Measurements from ENCODE around the gene TDRD12. TPM values are rescaled to one million over a fixed set of nuclear protein-coding genes. Genes with fewer than 3 reads are reported as not detected.
A peak's percentile ranks its signal among the peaks of the same experiment; 100 is the strongest.

Gene TDRD12, protein sequence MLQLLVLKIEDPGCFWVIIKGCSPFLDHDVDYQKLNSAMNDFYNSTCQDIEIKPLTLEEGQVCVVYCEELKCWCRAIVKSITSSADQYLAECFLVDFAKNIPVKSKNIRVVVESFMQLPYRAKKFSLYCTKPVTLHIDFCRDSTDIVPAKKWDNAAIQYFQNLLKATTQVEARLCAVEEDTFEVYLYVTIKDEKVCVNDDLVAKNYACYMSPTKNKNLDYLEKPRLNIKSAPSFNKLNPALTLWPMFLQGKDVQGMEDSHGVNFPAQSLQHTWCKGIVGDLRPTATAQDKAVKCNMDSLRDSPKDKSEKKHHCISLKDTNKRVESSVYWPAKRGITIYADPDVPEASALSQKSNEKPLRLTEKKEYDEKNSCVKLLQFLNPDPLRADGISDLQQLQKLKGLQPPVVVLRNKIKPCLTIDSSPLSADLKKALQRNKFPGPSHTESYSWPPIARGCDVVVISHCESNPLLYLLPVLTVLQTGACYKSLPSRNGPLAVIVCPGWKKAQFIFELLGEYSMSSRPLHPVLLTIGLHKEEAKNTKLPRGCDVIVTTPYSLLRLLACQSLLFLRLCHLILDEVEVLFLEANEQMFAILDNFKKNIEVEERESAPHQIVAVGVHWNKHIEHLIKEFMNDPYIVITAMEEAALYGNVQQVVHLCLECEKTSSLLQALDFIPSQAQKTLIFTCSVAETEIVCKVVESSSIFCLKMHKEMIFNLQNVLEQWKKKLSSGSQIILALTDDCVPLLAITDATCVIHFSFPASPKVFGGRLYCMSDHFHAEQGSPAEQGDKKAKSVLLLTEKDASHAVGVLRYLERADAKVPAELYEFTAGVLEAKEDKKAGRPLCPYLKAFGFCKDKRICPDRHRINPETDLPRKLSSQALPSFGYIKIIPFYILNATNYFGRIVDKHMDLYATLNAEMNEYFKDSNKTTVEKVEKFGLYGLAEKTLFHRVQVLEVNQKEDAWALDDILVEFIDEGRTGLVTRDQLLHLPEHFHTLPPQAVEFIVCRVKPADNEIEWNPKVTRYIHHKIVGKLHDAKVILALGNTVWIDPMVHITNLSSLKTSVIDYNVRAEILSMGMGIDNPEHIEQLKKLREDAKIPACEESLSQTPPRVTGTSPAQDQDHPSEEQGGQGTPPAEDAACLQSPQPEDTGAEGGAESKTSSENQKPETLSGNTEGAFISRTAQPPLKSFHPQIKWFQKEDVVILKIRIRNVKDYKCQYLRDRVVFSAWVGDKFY (N-terminal part only)
- total RNA-seq (under 1 TPM in 3 of 6 donors, not detected in 3; 0.06 to 0.84 (median 0.17) TPM), polyA plus RNA-seq (under 1 TPM; 0.07 to 0.11 TPM)

DNA sequence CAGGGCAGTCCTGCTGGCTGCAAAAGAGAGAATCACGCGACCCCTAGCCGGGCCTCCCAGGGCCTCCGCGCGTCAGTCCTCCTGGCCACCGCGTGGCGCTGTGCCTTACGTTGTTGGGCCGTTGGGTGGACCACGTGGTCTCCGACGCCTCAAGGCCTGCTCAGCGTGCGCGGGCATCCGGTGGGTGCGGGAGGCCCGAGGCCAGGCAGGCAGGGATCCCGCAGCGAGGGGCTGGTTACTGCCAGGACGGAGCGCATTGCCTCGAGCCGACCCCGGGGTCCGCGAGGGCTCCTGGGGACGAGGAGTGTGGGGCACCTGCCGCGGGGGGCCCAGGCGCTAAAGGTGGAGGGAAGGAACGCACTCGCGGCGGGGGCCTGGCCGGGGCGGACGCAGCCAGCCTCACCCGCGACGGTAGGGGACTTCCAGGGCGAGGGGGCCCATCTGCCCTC lies at the start of gene TDRD12:
Gene TDRD12 (plus strand): TSS at position 157 of the 449 bp plus-strand sequence. CDS start 306 bp downstream, outside the sequence.
- 83 to 90% methylated on average over 33 to 44 of the region's 44 CpGs for WGBS, 2 donors
- Histone ChIP-seq H3K4me3 (no peak within 1 kb of the TSS), H3K27ac (no peak within 1 kb of the TSS), H3K27me3 (no peaks in the 10 kb centered on the region), H3K9me3 (no peaks in the 10 kb centered on the region), H3K36me3 (no peaks in the 10 kb centered on the region), H3K4me1 (no peaks in the 10 kb centered on the region)
- peak in 2 of 6 donors; percentile 26 to 61 for DNase-seq
- intact Hi-C loops (cut with DNase I) = no loop called here
- FAIRE-seq = no peak
- TF ChIP-seq, protein P1, sequence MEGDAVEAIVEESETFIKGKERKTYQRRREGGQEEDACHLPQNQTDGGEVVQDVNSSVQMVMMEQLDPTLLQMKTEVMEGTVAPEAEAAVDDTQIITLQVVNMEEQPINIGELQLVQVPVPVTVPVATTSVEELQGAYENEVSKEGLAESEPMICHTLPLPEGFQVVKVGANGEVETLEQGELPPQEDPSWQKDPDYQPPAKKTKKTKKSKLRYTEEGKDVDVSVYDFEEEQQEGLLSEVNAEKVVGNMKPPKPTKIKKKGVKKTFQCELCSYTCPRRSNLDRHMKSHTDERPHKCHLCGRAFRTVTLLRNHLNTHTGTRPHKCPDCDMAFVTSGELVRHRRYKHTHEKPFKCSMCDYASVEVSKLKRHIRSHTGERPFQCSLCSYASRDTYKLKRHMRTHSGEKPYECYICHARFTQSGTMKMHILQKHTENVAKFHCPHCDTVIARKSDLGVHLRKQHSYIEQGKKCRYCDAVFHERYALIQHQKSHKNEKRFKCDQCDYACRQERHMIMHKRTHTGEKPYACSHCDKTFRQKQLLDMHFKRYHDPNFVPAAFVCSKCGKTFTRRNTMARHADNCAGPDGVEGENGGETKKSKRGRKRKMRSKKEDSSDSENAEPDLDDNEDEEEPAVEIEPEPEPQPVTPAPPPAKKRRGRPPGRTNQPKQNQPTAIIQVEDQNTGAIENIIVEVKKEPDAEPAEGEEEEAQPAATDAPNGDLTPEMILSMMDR (IDR thresholded peaks at IDR 0.05) = no peak
- peak in 1 of 4 donors; percentile 41 for ATAC-seq

DNA sequence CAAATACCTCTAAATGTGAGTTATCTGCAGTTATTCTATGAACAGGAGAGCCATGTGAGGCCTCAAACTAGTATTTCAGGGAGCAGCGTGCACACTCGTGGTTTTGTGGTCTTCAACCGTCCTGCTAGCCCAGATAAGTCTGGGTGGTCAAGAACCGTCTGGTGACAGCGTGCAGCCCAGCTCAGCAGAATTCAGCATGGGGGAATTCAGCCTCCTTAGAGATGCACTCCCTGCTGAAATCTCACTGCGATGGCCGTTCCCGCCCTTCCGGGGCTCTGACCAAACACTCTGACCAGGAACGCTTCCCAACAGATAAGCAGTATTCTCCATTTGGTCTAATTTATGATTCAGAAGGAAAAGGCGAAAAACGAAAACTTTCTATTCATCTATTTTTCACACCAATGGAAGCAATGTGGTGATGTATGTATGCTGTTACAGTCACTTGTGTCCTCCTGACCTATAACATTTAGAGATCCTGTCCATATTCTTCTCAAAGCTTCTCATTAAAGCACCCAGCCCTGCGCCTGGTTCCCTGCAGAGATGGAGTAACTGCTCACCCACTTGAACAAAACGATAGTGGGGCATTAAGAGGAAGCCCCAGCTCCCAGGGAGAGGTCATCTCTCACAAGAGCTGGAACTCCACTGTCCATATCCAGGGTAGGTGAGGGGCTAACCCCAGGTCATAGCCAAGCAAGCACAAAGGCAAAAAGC lies 47.5 kb upstream of the TDRD12 start:
- Histone ChIP-seq H3K4me1 (peaks cover 0 to 6% (median 3%) of the 10 kb centered on the region in 3 donors), H3K36me3 (no peaks in the 10 kb centered on the region), H3K9me3 (no peaks in the 10 kb centered on the region), H3K4me3 (no peak overlapping the region), H3K27ac (no peak overlapping the region), H3K27me3 (peaks cover 0 to 4% (median 0%) of the 10 kb centered on the region in 4 donors)
- TF ChIP-seq, protein P1 (IDR thresholded peaks at IDR 0.05) = no peak
- intact Hi-C loops (cut with DNase I) = no loop called here
- FAIRE-seq = no peak
- WGBS, 2 donors = 82 to 86% methylated on average over 14 of the region's 14 CpGs
- no peak for DNase-seq
- ATAC-seq = no peak

DNA sequence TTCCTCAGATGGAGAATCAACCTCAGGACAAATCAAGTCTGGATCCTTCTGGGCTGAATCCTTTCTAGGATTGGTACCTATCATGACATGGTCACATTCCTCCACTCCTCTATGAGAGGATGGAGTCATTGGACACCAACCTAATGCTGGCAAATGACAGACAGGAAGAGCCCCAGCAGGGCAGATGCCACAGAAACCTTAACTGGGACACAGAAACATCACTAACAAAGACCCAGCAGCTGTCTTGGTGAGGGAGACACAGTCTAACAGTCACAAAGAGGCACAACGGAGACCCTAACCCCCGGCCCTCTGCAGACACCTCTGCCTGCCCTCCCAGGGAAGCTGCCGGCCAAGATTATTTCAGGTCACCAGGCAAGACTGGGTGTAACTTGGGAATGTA lies 46.7 kb upstream of the TDRD12 start:
- FAIRE-seq = no peak
- intact Hi-C loops (cut with DNase I) = no loop called here
- 80 to 91% methylated on average over 3 of the region's 3 CpGs for WGBS, 2 donors

DNA sequence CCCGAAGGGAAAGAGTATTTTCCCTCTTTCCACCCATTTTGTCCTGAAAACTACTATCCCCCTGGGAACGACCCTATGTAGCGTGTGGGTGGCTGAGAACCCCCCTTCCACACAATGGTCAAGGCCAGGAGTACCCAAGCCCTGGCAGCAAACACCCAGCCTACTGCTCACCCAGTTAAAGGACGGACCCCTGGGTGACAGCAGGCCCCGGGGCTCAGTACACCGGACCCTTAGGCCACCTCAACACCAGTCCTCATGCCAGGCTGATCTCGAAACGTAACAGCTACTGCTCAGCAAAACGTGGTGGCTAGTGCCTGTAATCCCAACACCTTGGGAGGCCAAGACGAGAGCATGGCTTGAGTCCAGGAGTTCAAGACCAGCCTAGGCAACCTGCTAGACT lies 46.0 kb upstream of the TDRD12 start:
- no peak for ATAC-seq
- H3K27me3 ChIP-seq = peaks cover 0 to 5% (median 0%) of the 10 kb centered on the region in 4 donors
- H3K27ac ChIP-seq = no peak overlapping the region
- FAIRE-seq = no peak
- peak overlapping the region in 1 of 4 donors; percentile 93 for H3K4me3 ChIP-seq
- TF ChIP-seq, protein P1 (IDR thresholded peaks at IDR 0.05) = no peak
- 80 to 83% methylated on average over 10 of the region's 10 CpGs for WGBS, 2 donors
- peak in 1 of 6 donors; percentile 36 for DNase-seq
- intact Hi-C loops (cut with DNase I) = no loop called here
- H3K36me3 ChIP-seq = no peaks in the 10 kb centered on the region
- no peaks in the 10 kb centered on the region for H3K9me3 ChIP-seq
- peaks cover 0 to 6% (median 3%) of the 10 kb centered on the region in 3 donors for H3K4me1 ChIP-seq

More for the DNA sequence above, 46.7 kb upstream of the TDRD12 start:
- H3K4me3 ChIP-seq = no peak overlapping the region
- TF ChIP-seq, protein P1 (IDR thresholded peaks at IDR 0.05) = no peak
- ATAC-seq (no peak), DNase-seq (no peak)
- H3K36me3 ChIP-seq = no peaks in the 10 kb centered on the region
- peaks cover 0 to 5% (median 0%) of the 10 kb centered on the region in 4 donors for H3K27me3 ChIP-seq
- H3K4me1 ChIP-seq = peaks cover 0 to 6% (median 3%) of the 10 kb centered on the region in 3 donors
- H3K9me3 ChIP-seq = no peaks in the 10 kb centered on the region
- no peak overlapping the region for H3K27ac ChIP-seq

Data from pancreas (tissue), 10 donors.